ENCODE measurements around the gene SLC13A5.

DNA sequence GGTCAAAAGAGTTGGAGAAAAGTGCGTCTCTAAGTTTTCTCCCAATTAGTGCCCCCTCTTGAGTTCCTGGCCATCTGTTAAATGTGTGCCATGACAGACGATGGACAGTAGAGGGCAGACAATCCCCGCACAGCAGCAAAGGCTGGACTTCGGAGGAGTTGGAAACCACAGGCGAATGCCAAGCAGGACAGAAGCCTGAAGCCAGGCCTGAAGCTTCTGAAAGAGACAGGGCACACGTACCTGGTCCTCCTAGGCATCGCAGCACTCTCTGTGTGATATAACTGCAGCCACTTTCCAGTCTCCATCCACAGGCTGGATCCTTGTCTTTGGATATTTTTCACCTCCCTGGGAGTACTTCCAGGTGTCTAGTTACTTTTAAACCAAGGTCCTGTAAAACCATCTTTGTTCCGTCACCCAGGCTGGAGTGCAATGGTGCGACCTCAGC, 47.1 kb downstream of the SLC13A5 start:
- TF ChIP-seq CTCF (IDR thresholded peaks at IDR 0.05 in 2 of 3, conservative IDR thresholded peaks at IDR 0.05 in 1 of 3; ENCODE audit: borderline replicate concordance in 1 of 3, insufficient read depth in 1 of 3, low read depth in 2 of 3, low read length in 2 of 3) (peak; percentile 94 to 95 (median 95)), POLR2AphosphoS5 (IDR thresholded peaks at IDR 0.05; ENCODE audit: low read depth, low read length) (no peak), REST (IDR thresholded peaks at IDR 0.05; ENCODE audit: low read depth) (no peak)
